Astrocyte of the hippocampus (primary cell): ENCODE results near the gene KNOP1.
A peak's percentile ranks its signal among the peaks of the same experiment; 100 is the strongest.

Experiments used
- DNase-seq: peaks from one replicate; pipeline ENCODE4 v3.0.0; 2011; ENCODE audit warnings: low read depth, low spot score

Gene KNOP1

GRCh38 chr16:19717741-19718623 is at the start of gene KNOP1, which contains the start of gene IQCK:
KNOP1 (minus strand) TSS chr16:19718227; CDS start chr16:19715035, 3,192 bp downstream.
IQCK (plus strand) TSS chr16:19718271; CDS start chr16:19718307, 36 bp downstream.
- peak; percentile 97 for DNase-seq

DNA sequence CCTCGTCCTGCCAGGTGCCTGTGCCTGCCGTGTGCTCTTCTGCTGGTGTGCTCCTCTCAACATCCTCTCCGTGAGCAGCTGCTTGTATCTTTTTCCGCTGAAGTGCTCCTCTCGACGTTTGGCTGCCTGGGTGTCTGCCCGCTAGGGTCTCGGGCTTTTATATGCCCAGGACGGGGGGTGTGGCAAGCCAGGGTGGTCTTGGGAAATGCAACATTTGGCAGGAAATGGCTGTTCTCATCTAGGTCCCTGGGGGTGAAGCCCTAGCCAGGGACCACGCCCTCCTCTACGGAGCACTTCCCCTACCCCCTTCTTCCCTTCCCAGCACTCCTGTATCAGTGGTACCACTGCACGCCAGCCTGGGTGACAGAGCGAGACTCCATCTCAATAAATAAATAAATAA is 49.5 kb upstream of the KNOP1 start:
- no peak for DNase-seq

- no peak for DNase-seq
Observed at GRCh38 chr16:19766988-19767387, 49.0 kb upstream of the KNOP1 start.

- no peak for DNase-seq
Observed at GRCh38 chr16:19766554-19766884, 48.5 kb upstream of the KNOP1 start.

DNA sequence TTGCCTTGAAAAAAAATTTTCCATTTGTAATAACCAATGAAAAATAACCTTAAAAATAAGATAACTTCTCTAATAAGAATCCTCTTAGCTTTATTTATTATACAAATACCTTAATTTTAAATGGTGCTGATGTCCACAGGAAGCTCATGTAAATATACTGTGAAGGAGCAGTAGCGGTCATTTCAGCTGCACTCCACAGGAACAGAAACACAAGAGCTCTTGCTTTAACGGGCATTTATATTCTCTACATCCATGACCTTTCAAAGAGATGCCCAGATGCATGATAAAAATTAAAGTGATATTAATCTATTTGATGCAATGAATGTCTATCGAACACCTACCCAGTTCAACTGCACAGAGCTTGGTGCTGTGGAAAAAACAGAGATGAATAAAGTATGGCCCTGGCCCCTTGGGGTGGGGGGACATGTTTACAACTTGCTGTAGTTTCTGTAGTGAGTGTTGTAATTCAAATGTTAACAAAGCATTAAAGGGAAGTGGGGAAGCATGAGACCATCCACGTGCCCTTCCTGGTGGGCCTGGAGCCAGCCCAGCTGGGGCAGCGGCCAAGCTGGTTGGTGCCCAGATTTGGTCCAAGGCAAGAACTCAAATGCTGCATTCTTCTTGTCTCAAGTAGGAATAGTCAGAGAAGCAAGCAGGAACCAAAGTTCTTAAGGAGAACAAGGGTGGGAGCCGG is 48.0 kb upstream of the KNOP1 start:
- DNase-seq = peak; percentile 70

DNA sequence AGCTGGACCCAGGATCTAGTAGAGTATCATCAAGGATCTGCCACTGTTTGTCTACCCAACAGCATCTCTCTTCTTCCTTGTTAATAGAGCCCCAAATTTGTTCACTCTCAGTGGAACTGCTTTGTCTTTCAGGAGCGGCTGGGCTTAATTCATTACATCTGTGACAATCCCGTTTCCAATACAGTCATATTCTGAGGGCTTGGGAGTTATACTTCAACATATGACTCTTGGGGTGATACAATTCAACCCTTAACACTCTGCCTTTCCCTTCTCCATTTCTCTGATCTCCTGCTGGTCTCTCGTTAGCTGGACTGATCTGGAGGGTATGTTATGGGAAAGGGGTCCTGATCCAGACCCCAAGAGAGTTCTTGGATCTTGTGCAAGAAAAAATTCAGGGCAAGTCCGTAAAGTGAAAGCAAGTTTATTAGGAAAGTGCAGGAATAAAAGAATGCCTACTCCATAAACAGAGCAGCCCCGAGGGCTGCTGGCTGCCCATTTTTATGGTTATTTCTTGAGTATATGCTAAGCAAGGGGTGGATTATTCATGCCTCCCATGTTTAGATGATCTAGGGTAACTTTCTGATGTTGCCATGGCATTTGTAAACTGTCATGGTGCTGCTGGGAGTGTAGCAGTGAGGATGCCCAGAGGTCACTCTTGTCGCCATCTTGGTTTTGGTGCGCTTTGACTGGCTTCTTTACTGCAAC is 42.5 kb upstream of the KNOP1 start:
- DNase-seq = no peak

GRCh38 chr16:19757762-19758595 is 40.0 kb upstream of the KNOP1 start:
- DNase-seq = peak; percentile 33

DNA sequence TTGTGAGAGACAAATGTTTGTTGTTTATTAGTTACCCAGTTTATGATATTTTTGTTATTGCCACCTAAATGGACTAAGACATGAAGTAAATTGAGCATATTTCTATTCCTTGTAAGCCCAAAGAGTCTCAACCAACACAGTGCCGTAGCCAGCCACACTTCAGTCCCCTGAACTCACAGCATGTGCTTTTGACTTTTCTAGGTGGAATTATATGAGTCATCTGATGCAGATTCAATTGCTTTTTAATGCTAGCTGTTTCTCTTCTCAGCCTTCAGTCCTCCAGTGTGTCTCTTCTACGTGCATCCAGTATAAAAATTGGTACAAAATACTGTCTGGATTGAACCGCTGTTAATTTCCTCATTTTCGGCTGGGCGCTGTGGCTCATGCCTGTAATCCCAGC is 39.0 kb upstream of the KNOP1 start:
- DNase-seq = peak; percentile 68

DNA sequence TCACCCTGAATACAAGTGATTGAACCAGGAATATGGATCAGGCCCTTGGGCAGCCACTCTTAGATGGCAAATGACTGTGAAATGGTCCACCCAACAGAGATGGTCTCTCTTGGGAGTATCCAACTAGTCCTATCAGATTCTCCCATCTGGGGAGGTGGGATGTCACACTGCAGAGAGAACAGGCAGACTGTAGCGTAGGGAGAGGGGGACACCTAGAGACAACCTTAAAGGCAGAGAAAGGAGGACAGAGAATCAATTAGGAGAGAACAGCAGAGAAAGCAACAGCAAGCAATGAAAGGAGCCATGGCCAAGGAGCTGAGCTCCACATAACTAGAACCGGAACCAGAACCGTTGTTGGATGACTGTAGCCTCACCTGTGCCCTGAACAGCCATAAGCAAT is 37.2 kb upstream of the KNOP1 start:
- DNase-seq = no peak

- DNase-seq = no peak
Observed at GRCh38 chr16:19754644-19755036, 36.6 kb upstream of the KNOP1 start.

GRCh38 chr16:19753815-19754643 is 36.0 kb upstream of the KNOP1 start:
- peak; percentile 73 for DNase-seq

GRCh38 chr16:19751478-19752385 is 33.7 kb upstream of the KNOP1 start:
- DNase-seq = no peak

DNA sequence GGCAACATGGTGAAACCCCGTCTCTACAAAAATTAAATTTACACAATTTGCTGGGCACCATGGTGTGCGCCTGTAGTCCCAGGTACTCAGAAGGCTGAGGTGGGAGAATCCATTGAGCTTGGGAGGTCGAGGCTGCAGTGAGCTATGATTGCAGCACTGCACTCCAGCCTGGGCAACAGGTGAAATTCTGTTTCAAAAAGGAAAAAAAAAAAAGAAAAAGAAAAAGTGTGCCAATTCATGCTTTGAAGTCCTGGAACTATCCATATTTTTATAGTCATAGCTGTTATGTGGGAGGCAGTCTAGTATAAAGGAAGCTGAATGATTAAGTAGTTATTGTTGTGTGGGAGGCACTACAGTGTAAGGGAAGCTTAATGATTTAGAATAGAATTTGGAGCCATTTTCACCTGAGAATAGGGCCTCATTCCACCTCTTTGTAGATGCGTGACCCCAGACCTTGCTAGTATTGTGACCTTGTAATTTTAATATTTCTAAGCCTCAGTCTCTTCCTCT is 31.6 kb upstream of the KNOP1 start:
- no peak for DNase-seq

- no peak for DNase-seq
Observed at GRCh38 chr16:19748389-19749168, 30.6 kb upstream of the KNOP1 start.

DNA sequence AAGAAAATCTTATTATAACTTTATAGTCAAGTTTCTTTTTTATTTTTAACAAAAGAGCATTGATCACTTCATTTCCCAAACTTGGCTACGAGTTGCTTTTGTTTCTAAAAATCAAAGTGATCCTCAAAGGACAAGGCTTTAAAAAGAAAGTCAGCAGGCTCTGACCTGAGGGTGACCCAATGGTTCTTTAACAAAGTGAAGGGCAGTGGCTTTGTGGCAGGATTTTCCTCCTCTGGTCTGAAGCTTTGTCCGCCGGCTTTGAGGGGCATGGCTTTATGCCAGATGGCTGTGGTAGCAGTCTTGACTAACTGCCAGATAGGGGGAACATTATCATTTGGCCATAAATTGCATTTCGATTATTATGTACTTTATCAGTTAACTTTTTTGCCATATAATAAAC is 28.5 kb upstream of the KNOP1 start:
- DNase-seq = peak; percentile 71

DNA sequence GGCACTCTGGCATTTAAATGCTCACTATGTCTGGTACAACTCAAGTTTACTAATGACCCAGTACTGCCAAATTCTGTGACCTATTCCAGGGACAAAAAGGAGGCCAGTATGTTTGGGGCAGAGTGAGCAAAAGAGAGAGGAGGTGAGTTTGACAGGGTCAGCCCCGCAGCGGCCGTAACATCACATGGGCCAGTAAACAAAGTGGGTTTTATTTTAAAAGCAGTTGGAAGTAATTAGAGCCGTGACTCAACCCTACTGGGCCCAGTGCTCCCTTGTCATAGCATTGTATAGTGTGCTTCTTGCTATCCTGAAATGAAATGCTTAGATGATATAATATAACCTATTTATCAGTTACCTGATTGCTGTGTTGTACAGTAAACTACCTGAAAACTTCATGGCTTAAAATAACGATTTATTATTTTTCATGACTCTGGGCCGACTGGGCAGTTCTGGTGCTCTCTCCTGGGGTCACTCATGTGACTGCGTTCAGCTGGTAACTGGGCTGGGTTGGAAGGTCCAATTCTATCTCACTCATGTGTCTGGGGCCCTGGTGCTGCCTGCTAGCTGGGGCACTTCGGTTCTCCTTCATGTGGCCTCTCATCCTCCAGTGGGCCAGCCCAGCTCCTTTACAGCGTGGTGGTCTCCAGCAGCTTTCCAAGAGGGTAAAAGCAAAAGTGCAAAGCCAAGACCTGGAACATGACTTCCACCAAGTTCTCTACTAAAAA is 27.4 kb upstream of the KNOP1 start:
- peak; percentile 71 for DNase-seq

DNA sequence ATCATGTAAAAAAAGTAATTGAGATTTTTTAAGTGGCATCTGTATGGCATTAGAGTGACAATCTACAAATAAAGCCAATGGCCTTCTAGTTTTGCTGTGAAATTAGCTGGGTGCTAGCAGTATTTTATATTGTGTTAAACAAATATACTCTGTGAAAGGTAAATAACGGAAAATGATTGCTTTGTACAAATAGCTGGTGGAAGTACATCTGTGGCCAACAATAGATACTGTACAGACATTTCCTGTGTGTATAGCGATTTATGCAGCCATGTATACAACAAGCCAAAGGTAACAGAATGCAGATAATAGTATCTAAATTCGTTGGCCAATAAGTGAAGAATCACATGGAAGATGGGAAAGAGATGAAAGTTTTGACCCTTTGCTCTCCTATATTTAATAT is 26.6 kb upstream of the KNOP1 start:
- DNase-seq = no peak

DNA sequence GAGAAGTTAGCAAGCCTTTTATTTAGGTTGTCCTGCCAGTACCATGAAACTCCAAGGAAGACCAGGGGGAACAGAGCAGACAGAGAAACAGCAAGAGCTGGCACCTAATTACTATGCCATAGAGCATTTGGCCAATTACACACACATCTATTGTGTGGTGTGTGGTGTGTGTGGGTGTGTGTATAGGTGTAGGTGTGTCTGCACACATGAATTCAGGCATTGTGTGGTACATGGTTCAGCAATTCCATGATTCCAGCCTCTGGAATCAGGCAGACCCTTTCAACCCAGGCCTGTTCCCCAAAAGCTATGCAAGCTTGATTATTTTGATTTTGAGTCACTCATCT is 25.8 kb upstream of the KNOP1 start:
- no peak for DNase-seq
